Naive thymus-derived CD4-positive, alpha-beta T cell (primary cell): ENCODE measurements around the gene CACNA2D2. TPM values are rescaled to one million over a fixed set of nuclear protein-coding genes. Genes with fewer than 3 reads are reported as not detected.
A peak's percentile ranks its signal among the peaks of the same experiment; 100 is the strongest.

Source experiments
- ATAC-seq: fragments of 150-1000 bp; cut with Tn5 transposase; 2 replicates; pipeline ENCODE4 v1.10.0; 2021; ENCODE audit warnings: mild to moderate bottlenecking, moderate library complexity
- CTCF ChIA-PET: fragments of 350-600 bp; sonication (Branson Sonifier 250); formaldehyde crosslinking; loops from one replicate; lab custom pipeline; 2021; ENCODE audit warnings: antibody characterized with exemption; lab: Charles Lee
- POLR2A ChIA-PET: fragments of 350-600 bp; sonication (Branson Sonifier 250); formaldehyde crosslinking; loops from one replicate; lab custom pipeline; 2021; ENCODE audit warnings: antibody characterized with exemption, inconsistent platforms; lab: Charles Lee
- DNase-seq, 9 donors: peaks; one replicate each; pipeline versions ENCODE4 v3.0.0 to v3.0.0-alpha.2; 2020 to 2022; ENCODE audit warnings: mixed read lengths in 1 of 9
- H3K27ac ChIP-seq: one replicate; pipeline ENCODE4 v1.7.0; 2013; ENCODE audit warnings: mild to moderate bottlenecking, low read depth, low read length, moderate library complexity
- H3K27me3 ChIP-seq, 2 donors: one replicate each; pipeline ENCODE4 v1.7.0; 2013; ENCODE audit warnings: low read length in 2 of 2, mild to moderate bottlenecking in 2 of 2, moderate library complexity in 2 of 2; ENCODE audit not compliant: control insufficient read depth in 2 of 2, insufficient read depth in 2 of 2
- H3K36me3 ChIP-seq, 3 experiments: 1 replicate in 2 of 3; 2 replicates in 1 of 3; pipeline ENCODE4 v1.7.0; 2013; ENCODE audit warnings: low read length in 3 of 3, mild to moderate bottlenecking in 3 of 3, moderate library complexity in 1 of 3; ENCODE audit not compliant: insufficient read depth in 3 of 3, control insufficient read depth in 2 of 3
- H3K4me1 ChIP-seq, 2 donors: one replicate each; pipeline ENCODE4 v1.7.0; 2013; ENCODE audit warnings: low read length in 2 of 2, mild to moderate bottlenecking in 2 of 2, moderate library complexity in 1 of 2; ENCODE audit not compliant: control insufficient read depth in 2 of 2, insufficient read depth in 2 of 2
- H3K4me3 ChIP-seq: 2 replicates; pipeline ENCODE4 v1.7.0; 2013; ENCODE audit warnings: mild to moderate bottlenecking, low read length
- H3K9me3 ChIP-seq, 3 experiments: 1 replicate in 2 of 3; 2 replicates in 1 of 3; pipeline ENCODE4 v1.7.0; 2013; ENCODE audit warnings: low read length in 3 of 3; ENCODE audit not compliant: control insufficient read depth in 2 of 3
- H3K27ac Mint-ChIP-seq, 9 donors: one replicate each; pipeline ENCODE4 v1.8.0; 2020 to 2022; ENCODE audit warnings: mixed read lengths in 9 of 9, mild to moderate bottlenecking in 8 of 9, moderate library complexity in 5 of 9, inconsistent platforms in 2 of 9
- H3K27me3 Mint-ChIP-seq, 5 donors: one replicate each; pipeline ENCODE4 v1.8.0; 2021 to 2022; ENCODE audit warnings: mixed read lengths in 5 of 5, mild to moderate bottlenecking in 1 of 5
- H3K36me3 Mint-ChIP-seq, 5 donors: one replicate each; pipeline ENCODE4 v1.8.0; 2020 to 2022; ENCODE audit warnings: mixed read lengths in 5 of 5, mild to moderate bottlenecking in 3 of 5, inconsistent platforms in 1 of 5
- H3K4me1 Mint-ChIP-seq, 7 donors: one replicate each; pipeline ENCODE4 v1.8.0; 2020 to 2022; ENCODE audit warnings: mixed read lengths in 7 of 7, mild to moderate bottlenecking in 3 of 7, inconsistent platforms in 1 of 7
- H3K4me3 Mint-ChIP-seq, 10 donors: one replicate each; pipeline ENCODE4 v1.8.0; 2020 to 2022; ENCODE audit warnings: mild to moderate bottlenecking in 10 of 10, mixed read lengths in 10 of 10, moderate library complexity in 6 of 10, inconsistent platforms in 2 of 10
- H3K9me3 Mint-ChIP-seq, 11 donors: one replicate each; pipeline ENCODE4 v1.8.0; 2020 to 2022; ENCODE audit warnings: mixed read lengths in 11 of 11, mild to moderate bottlenecking in 4 of 11, inconsistent platforms in 1 of 11, moderate library complexity in 1 of 11
- intact Hi-C, 2 donors: fragments of 100-400 bp; cut with micrococcal nuclease; formaldehyde crosslinking; loops; one replicate each; pipeline ENCODE4 v1.15.1; 2023
- polyA plus RNA-seq, 2 donors: library from polyadenylated mRNA; unstranded; fragments of 300-500 nt; fragmentation: Illumina TruSeq; gene quantifications; one replicate each; pipeline ENCODE4 v1.2.3, GENCODE V29; 2021
- total RNA-seq, 6 experiments: library from RNA in 5 of 6; stranded (reverse) in 5 of 6; gene quantifications; 1 replicate in 5 of 6; 2 replicates in 1 of 6; pipeline ENCODE4 v1.2.3 and lab custom pipeline; 2021 to 2026

CACNA2D2 gene
- total and polyA plus RNA-seq, 7 experiments from 2014 or later: 0.32 to 6.2 (median 2.0) TPM

- Mint-ChIP-seq H3K27ac (peak overlapping the region in 1 of 9 donors; percentile 3), H3K36me3 (no peaks in the 10 kb centered on the region)
- ATAC-seq: no peak
These were observed 134.3 kb downstream of the CACNA2D2 start for GRCh38 chr3:50369012-50369670.

GRCh38 chr3:50365842-50366220, 137.6 kb downstream of the CACNA2D2 start:
- POLR2A ChIA-PET: interaction anchor here (0.6 to 28.0 kb wide), 11 partner anchors 9 to 1019 kb away, joined by 3 to 656 read pairs (median 7); partner anchors contain the start of genes C3orf18, CACNA2D2, CYB561D2 and HEMK1
- DNase-seq (no peak), ATAC-seq (no peak)
- H3K27me3 Mint-ChIP-seq: no peaks in the 10 kb centered on the region
- H3K9me3 Mint-ChIP-seq: no peaks in the 10 kb centered on the region
- H3K4me1 Mint-ChIP-seq: peaks cover 8 to 36% (median 20%) of the 10 kb centered on the region in 7 donors
- H3K27me3 ChIP-seq: no peaks in the 10 kb centered on the region
- H3K36me3 ChIP-seq: no peaks in the 10 kb centered on the region
- intact Hi-C loops: loop anchor here (1.0 to 2.0 kb wide), 13 partner anchors 15 to 1025 kb away; partner anchors contain the start of genes CYB561D2 (in 2 of the 2), NPRL2 (in 2 of the 2), C3orf18 (in 1 of the 2) and CACNA2D2 (in 1 of the 2)
- peak overlapping the region; percentile 99 for H3K4me3 ChIP-seq
- H3K27ac Mint-ChIP-seq: peak overlapping the region; percentile 87 to 97 (median 94)
- CTCF ChIA-PET: interaction anchor here (1.1 kb wide), 1 partner anchor 18 kb away, joined by 3 read pairs; no protein-coding TSS in a partner anchor
- peak overlapping the region; percentile 82 to 93 (median 90) for H3K4me3 Mint-ChIP-seq
- H3K27ac ChIP-seq: peak overlapping the region; percentile 95
- no peaks in the 10 kb centered on the region for H3K9me3 ChIP-seq
- no peaks in the 10 kb centered on the region for H3K36me3 Mint-ChIP-seq
- H3K4me1 ChIP-seq: peaks cover 13 to 18% of the 10 kb centered on the region in 2 donors

More at GRCh38 chr3:50369012-50369670, 134.3 kb downstream of the CACNA2D2 start:
- no peaks in the 10 kb centered on the region for H3K9me3 Mint-ChIP-seq
- H3K4me3 Mint-ChIP-seq: no peak overlapping the region
- H3K36me3 ChIP-seq: no peaks in the 10 kb centered on the region
- DNase-seq: no peak
- peaks cover 0 to 2% (median 0%) of the 10 kb centered on the region in 5 donors for H3K27me3 Mint-ChIP-seq
- ChIA-PET CTCF (interaction anchor here (1.0 kb wide), 1 partner anchor 89 kb away, joined by 3 read pairs; no protein-coding TSS in a partner anchor), POLR2A (interaction anchor here (0.7 to 28.0 kb wide), 2 partner anchors 11 to 34 kb away, joined by 3 to 656 read pairs; partner anchors contain the start of genes CYB561D2, HYAL2, NPRL2 and RASSF1)
- no peaks in the 10 kb centered on the region for H3K27me3 ChIP-seq
- H3K4me1 ChIP-seq: peaks cover 13 to 18% of the 10 kb centered on the region in 2 donors
- H3K4me3 ChIP-seq: no peak overlapping the region
- H3K4me1 Mint-ChIP-seq: peaks cover 14 to 51% (median 30%) of the 10 kb centered on the region in 7 donors
- no peak overlapping the region for H3K27ac ChIP-seq
- no peaks in the 10 kb centered on the region for H3K9me3 ChIP-seq
- intact Hi-C loops: no loop called here

- ATAC-seq: peak; percentile 97
- peak; percentile 82 to 96 (median 94) for DNase-seq
- Mint-ChIP-seq H3K4me3 (peak overlapping the region; percentile 82 to 93 (median 90)), H3K27me3 (no peaks in the 10 kb centered on the region), H3K9me3 (no peaks in the 10 kb centered on the region), H3K27ac (peak overlapping the region; percentile 87 to 97 (median 94)), H3K36me3 (no peaks in the 10 kb centered on the region), H3K4me1 (peaks cover 8 to 36% (median 20%) of the 10 kb centered on the region in 7 donors)
- Histone ChIP-seq H3K4me1 (peaks cover 13 to 18% of the 10 kb centered on the region in 2 donors), H3K27me3 (no peaks in the 10 kb centered on the region), H3K36me3 (no peaks in the 10 kb centered on the region), H3K9me3 (no peaks in the 10 kb centered on the region), H3K27ac (peak overlapping the region; percentile 95), H3K4me3 (peak overlapping the region; percentile 99)
- ChIA-PET POLR2A (interaction anchor here (0.6 to 28.0 kb wide), 12 partner anchors 8 to 1020 kb away, joined by 3 to 656 read pairs (median 6); partner anchors contain the start of genes C3orf18, CACNA2D2, CYB561D2 and HEMK1), CTCF (interaction anchor here (0.7 to 1.1 kb wide), 4 partner anchors 17 to 174 kb away, joined by 3 to 4 read pairs (median 3); partner anchors contain the start of gene GNAT1)
- intact Hi-C loops: loop anchor here (1.0 to 2.0 kb wide), 13 partner anchors 14 to 1026 kb away; partner anchors contain the start of genes CYB561D2 (in 2 of the 2), NPRL2 (in 2 of the 2), C3orf18 (in 1 of the 2) and CACNA2D2 (in 1 of the 2)
These were observed 138.2 kb downstream of the CACNA2D2 start for GRCh38 chr3:50365080-50365841.

- intact Hi-C loops: loop anchor here (1.0 to 2.0 kb wide), 13 partner anchors 14 to 1027 kb away; partner anchors contain the start of genes CYB561D2 (in 2 of the 2), NPRL2 (in 2 of the 2), C3orf18 (in 1 of the 2) and CACNA2D2 (in 1 of the 2)
These were observed 138.8 kb downstream of the CACNA2D2 start for GRCh38 chr3:50364573-50365079.

GRCh38 chr3:50359760-50360110, 143.7 kb downstream of the CACNA2D2 start:
- no peaks in the 10 kb centered on the region for H3K27me3 ChIP-seq
- no peaks in the 10 kb centered on the region for H3K9me3 ChIP-seq
- ChIA-PET CTCF (no interaction called here), POLR2A (interaction anchor here (1.0 to 28.0 kb wide), 3 partner anchors 25 to 557 kb away, joined by 3 to 656 read pairs (median 6); partner anchors contain the start of genes C3orf18, CYB561D2, HYAL2 and INKA1)
- H3K4me3 Mint-ChIP-seq: peak overlapping the region; percentile 91 to 99 (median 98)
- peaks cover 32 to 53% (median 39%) of the 10 kb centered on the region in 7 donors for H3K4me1 Mint-ChIP-seq
- intact Hi-C loops: loop anchor here (1.0 to 10.0 kb wide), 16 partner anchors 8 to 1645 kb away; partner anchors contain the start of genes HEMK1 (in 2 of the 2), IFRD2 (in 2 of the 2), TUSC2 (in 2 of the 2) and DCAF1 (in 1 of the 2)
- DNase-seq (no peak), ATAC-seq (peak; percentile 19)
- no peaks in the 10 kb centered on the region for H3K27me3 Mint-ChIP-seq
- H3K4me3 ChIP-seq: peak overlapping the region; percentile 88
- H3K4me1 ChIP-seq: peaks cover 30 to 34% of the 10 kb centered on the region in 2 donors
- peak overlapping the region; percentile 93 for H3K27ac ChIP-seq
- H3K9me3 Mint-ChIP-seq: no peaks in the 10 kb centered on the region
- H3K27ac Mint-ChIP-seq: peak overlapping the region; percentile 73 to 98 (median 96)
- peaks cover 0 to 36% (median 5%) of the 10 kb centered on the region in 3 experiments for H3K36me3 ChIP-seq
- peaks cover 0 to 7% (median 0%) of the 10 kb centered on the region in 5 donors for H3K36me3 Mint-ChIP-seq

More at GRCh38 chr3:50364573-50365079, 138.8 kb downstream of the CACNA2D2 start:
- H3K27me3 ChIP-seq: no peaks in the 10 kb centered on the region
- no peaks in the 10 kb centered on the region for H3K36me3 ChIP-seq
- ChIA-PET CTCF (interaction anchor here (0.7 to 1.1 kb wide), 4 partner anchors 17 to 173 kb away, joined by 3 to 4 read pairs (median 3); partner anchors contain the start of gene GNAT1), POLR2A (interaction anchor here (0.8 to 28.0 kb wide), 6 partner anchors 21 to 205 kb away, joined by 3 to 656 read pairs (median 7); partner anchors contain the start of genes C3orf18, CYB561D2, HEMK1 and HYAL2)
- Mint-ChIP-seq H3K27ac (peak overlapping the region in 2 of 9 donors; percentile 90 to 97), H3K4me3 (peak overlapping the region in 9 of 10 donors; percentile 75 to 93 (median 90)), H3K9me3 (no peaks in the 10 kb centered on the region), H3K4me1 (peaks cover 12 to 39% (median 18%) of the 10 kb centered on the region in 7 donors), H3K36me3 (no peaks in the 10 kb centered on the region), H3K27me3 (no peaks in the 10 kb centered on the region)
- ATAC-seq (peak; percentile 10), DNase-seq (peak in 1 of 9 donors; percentile 24)
- peaks cover 13 to 18% of the 10 kb centered on the region in 2 donors for H3K4me1 ChIP-seq
- H3K27ac ChIP-seq: peak overlapping the region; percentile 52
- H3K4me3 ChIP-seq: no peak overlapping the region
- no peaks in the 10 kb centered on the region for H3K9me3 ChIP-seq
